ENCODE results near the gene CASKIN2. TPM values are rescaled to one million over a fixed set of nuclear protein-coding genes. Genes with fewer than 3 reads are reported as not detected.

Gene CASKIN2
- total and polyA plus RNA-seq, 10 of the 15 experiments (the other 5 are each of a cell fraction or from before 2014, with no cell fraction given): 0.02 to 2.7 (median 0.44) TPM; not detected in 1

DNA sequence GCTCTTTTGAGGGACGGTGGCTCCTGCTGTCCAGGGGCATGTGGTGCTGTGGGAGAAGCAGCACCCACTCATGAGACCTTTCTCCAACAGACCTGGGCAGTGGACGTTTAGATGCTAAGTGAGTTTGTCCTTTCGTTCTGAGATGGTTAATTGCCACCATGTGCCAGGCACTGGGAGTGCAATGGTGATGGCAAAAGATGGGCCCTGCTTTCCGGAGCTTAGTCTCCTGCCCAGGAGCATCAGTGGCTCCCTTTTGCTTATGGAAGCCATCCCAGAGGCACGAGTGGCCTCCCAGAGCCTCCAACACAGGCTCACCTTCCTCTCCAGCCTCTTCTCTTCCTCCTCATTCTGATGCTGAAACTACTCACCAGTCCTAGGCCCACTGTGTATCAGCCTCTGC lies 28.4 kb downstream of the CASKIN2 start:
- no peak; the same call in 2 of the 3 replicates for ATAC-seq
- Histone ChIP-seq H3K79me2 (ENCODE audit: control insufficient read depth, insufficient read depth, low read length) (no peaks in the 10 kb centered on the region), H3K36me3 (ENCODE audit: control insufficient read depth in 2 of 2, insufficient read depth in 2 of 2, low read length in 1 of 2) (peaks cover 0 to 2% of the 10 kb centered on the region in 2 experiments; a peak in 2 of 4 replicates), H3K9me3 (replicated peaks; ENCODE audit: control insufficient read depth, insufficient read depth, low read length) (no peaks in the 10 kb centered on the region), H3K27ac (ENCODE audit: control insufficient read depth, insufficient read depth) (peak overlapping the region; percentile 68), H3K4me2 (ENCODE audit: control insufficient read depth, insufficient read depth) (no peak overlapping the region), H3K9ac (ENCODE audit: control insufficient read depth, insufficient read depth, low read length) (no peak overlapping the region), H3K4me1 (ENCODE audit: control insufficient read depth, insufficient read depth, low read length) (peaks cover 13% of the 10 kb centered on the region), H3K4me3 (no peak overlapping the region), H2AFZ (ENCODE audit: control insufficient read depth, low read depth, low read length) (no peak overlapping the region), H3K27me3 (replicated peaks in 1 of 2; ENCODE audit: control insufficient read depth in 2 of 2, insufficient read depth in 2 of 2, low read length in 1 of 2) (no peaks in the 10 kb centered on the region), H4K20me1 (ENCODE audit: control insufficient read depth, insufficient read depth) (no peaks in the 10 kb centered on the region)
- DNase-seq (ENCODE audit: low read depth, low spot score): no peak
- CTCF ChIA-PET: interaction anchor here (1.1 to 2.2 kb wide), 4 partner anchors 33 to 75 kb away, joined by 3 to 6 read pairs (median 5); no protein-coding TSS in a partner anchor
- peak; percentile 38 for FAIRE-seq
- WGBS (ENCODE audit: insufficient coverage, insufficient replicate concordance, low lambda C conversion rate, missing lambda C conversion rate): 85% methylated on average over 5 of the region's 5 CpGs
- intact Hi-C loops (cut with micrococcal nuclease; ENCODE audit: unreplicated experiment) (loop anchor here (2.0 kb wide), 1 partner anchor 60 kb away; no protein-coding TSS in a partner anchor), in situ Hi-C loops (cut with MboI) (no loop called here)
- POLR2A ChIA-PET: interaction anchor here (0.5 kb wide), 1 partner anchor 202 kb away, joined by 4 read pairs; no protein-coding TSS in a partner anchor
- RAD21 ChIA-PET (ENCODE audit: unreplicated experiment): interaction anchor here (1.1 to 1.2 kb wide), 2 partner anchors 33 to 60 kb away, joined by 3 to 5 read pairs; no protein-coding TSS in a partner anchor
- BruUV-seq (replicated peaks): no TSS peak
- SMC1A ChIA-PET (ENCODE audit: uncharacterized antibody, unreplicated experiment): interaction anchor here (0.7 to 1.7 kb wide), 2 partner anchors 31 to 60 kb away, joined by 3 to 8 read pairs; no protein-coding TSS in a partner anchor
- TF ChIP-seq, protein P1, sequence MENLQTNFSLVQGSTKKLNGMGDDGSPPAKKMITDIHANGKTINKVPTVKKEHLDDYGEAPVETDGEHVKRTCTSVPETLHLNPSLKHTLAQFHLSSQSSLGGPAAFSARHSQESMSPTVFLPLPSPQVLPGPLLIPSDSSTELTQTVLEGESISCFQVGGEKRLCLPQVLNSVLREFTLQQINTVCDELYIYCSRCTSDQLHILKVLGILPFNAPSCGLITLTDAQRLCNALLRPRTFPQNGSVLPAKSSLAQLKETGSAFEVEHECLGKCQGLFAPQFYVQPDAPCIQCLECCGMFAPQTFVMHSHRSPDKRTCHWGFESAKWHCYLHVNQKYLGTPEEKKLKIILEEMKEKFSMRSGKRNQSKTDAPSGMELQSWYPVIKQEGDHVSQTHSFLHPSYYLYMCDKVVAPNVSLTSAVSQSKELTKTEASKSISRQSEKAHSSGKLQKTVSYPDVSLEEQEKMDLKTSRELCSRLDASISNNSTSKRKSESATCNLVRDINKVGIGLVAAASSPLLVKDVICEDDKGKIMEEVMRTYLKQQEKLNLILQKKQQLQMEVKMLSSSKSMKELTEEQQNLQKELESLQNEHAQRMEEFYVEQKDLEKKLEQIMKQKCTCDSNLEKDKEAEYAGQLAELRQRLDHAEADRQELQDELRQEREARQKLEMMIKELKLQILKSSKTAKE (IDR thresholded peaks at IDR 0.05; ENCODE audit: low read depth, poor library complexity, severe bottlenecking): no peak
- TF ChIP-seq LARP7 (IDR thresholded peaks at IDR 0.05) (no peak), SRF (IDR thresholded peaks at IDR 0.05; ENCODE audit: low read depth in 2 of 2, low read length in 2 of 2) (no peak), ASH2L (IDR thresholded peaks at IDR 0.05; ENCODE audit: borderline replicate concordance, low read depth) (no peak), NRF1 (conservative IDR thresholded peaks at IDR 0.05; ENCODE audit: low read depth, low read length) (no peak), HCFC1 (IDR thresholded peaks at IDR 0.05; ENCODE audit: low read length) (no peak), RAD51 (IDR thresholded peaks at IDR 0.05) (no peak), NFIC (IDR thresholded peaks at IDR 0.05; ENCODE audit: low read depth, low read length) (no peak), KDM1A (IDR thresholded peaks at IDR 0.05; ENCODE audit: borderline replicate concordance) (no peak)
- TF ChIP-seq, protein P2, sequence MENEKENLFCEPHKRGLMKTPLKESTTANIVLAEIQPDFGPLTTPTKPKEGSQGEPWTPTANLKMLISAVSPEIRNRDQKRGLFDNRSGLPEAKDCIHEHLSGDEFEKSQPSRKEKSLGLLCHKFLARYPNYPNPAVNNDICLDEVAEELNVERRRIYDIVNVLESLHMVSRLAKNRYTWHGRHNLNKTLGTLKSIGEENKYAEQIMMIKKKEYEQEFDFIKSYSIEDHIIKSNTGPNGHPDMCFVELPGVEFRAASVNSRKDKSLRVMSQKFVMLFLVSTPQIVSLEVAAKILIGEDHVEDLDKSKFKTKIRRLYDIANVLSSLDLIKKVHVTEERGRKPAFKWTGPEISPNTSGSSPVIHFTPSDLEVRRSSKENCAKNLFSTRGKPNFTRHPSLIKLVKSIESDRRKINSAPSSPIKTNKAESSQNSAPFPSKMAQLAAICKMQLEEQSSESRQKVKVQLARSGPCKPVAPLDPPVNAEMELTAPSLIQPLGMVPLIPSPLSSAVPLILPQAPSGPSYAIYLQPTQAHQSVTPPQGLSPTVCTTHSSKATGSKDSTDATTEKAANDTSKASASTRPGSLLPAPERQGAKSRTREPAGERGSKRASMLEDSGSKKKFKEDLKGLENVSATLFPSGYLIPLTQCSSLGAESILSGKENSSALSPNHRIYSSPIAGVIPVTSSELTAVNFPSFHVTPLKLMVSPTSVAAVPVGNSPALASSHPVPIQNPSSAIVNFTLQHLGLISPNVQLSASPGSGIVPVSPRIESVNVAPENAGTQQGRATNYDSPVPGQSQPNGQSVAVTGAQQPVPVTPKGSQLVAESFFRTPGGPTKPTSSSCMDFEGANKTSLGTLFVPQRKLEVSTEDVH (IDR thresholded peaks at IDR 0.05; ENCODE audit: low read depth, partially characterized antibody): no peak
- TF ChIP-seq, protein P3, sequence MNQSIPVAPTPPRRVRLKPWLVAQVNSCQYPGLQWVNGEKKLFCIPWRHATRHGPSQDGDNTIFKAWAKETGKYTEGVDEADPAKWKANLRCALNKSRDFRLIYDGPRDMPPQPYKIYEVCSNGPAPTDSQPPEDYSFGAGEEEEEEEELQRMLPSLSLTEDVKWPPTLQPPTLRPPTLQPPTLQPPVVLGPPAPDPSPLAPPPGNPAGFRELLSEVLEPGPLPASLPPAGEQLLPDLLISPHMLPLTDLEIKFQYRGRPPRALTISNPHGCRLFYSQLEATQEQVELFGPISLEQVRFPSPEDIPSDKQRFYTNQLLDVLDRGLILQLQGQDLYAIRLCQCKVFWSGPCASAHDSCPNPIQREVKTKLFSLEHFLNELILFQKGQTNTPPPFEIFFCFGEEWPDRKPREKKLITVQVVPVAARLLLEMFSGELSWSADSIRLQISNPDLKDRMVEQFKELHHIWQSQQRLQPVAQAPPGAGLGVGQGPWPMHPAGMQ (IDR thresholded peaks at IDR 0.05; ENCODE audit: borderline replicate concordance): no peak
- TF ChIP-seq, protein P4, sequence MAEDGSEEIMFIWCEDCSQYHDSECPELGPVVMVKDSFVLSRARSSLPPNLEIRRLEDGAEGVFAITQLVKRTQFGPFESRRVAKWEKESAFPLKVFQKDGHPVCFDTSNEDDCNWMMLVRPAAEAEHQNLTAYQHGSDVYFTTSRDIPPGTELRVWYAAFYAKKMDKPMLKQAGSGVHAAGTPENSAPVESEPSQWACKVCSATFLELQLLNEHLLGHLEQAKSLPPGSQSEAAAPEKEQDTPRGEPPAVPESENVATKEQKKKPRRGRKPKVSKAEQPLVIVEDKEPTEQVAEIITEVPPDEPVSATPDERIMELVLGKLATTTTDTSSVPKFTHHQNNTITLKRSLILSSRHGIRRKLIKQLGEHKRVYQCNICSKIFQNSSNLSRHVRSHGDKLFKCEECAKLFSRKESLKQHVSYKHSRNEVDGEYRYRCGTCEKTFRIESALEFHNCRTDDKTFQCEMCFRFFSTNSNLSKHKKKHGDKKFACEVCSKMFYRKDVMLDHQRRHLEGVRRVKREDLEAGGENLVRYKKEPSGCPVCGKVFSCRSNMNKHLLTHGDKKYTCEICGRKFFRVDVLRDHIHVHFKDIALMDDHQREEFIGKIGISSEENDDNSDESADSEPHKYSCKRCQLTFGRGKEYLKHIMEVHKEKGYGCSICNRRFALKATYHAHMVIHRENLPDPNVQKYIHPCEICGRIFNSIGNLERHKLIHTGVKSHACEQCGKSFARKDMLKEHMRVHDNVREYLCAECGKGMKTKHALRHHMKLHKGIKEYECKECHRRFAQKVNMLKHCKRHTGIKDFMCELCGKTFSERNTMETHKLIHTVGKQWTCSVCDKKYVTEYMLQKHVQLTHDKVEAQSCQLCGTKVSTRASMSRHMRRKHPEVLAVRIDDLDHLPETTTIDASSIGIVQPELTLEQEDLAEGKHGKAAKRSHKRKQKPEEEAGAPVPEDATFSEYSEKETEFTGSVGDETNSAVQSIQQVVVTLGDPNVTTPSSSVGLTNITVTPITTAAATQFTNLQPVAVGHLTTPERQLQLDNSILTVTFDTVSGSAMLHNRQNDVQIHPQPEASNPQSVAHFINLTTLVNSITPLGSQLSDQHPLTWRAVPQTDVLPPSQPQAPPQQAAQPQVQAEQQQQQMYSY (CRISPR knock-in tag; IDR thresholded peaks at IDR 0.05): no peak

Measured in GM12878 (cell line).